Psoas muscle (tissue), 8 donors: Measurements from ENCODE around the gene NAB2. TPM values are rescaled to one million over a fixed set of nuclear protein-coding genes. Genes with fewer than 3 reads are reported as not detected.

ENCODE experiments used
- ATAC-seq, 4 donors: fragments of 200-7000 bp; cut with Tn5 transposase; one replicate each; pipeline ENCODE4 v1.9.1; 2020; ENCODE audit warnings: moderate library complexity in 3 of 4, mild to moderate bottlenecking in 2 of 4
- DNase-seq, 2 donors: peaks; one replicate each; pipeline ENCODE4 v3.0.0-alpha.2; 2020
- H3K27ac ChIP-seq: fragments of 200-600 bp; one replicate; pipeline ENCODE4 v1.8.0; 2022
- H3K27me3 ChIP-seq, 3 donors: fragments of 200-600 bp in 1 of 3; one replicate each; pipeline versions ENCODE4 v1.6.1 to v1.8.0; 2013 to 2022; ENCODE audit warnings: low read length in 2 of 3, mild to moderate bottlenecking in 2 of 3, moderate library complexity in 1 of 3; ENCODE audit not compliant: insufficient read depth in 3 of 3
- H3K36me3 ChIP-seq, 2 donors: fragments of 200-600 bp in 1 of 2; one replicate each; pipeline versions ENCODE4 v1.6.1 to v1.8.0; 2013 to 2022; ENCODE audit warnings: low read depth in 1 of 2, mild to moderate bottlenecking in 1 of 2, moderate library complexity in 1 of 2; ENCODE audit not compliant: insufficient read depth in 1 of 2
- H3K4me1 ChIP-seq: fragments of 200-600 bp; one replicate; pipeline ENCODE4 v1.8.0; 2022
- H3K4me3 ChIP-seq: fragments of 200-600 bp; one replicate; pipeline ENCODE4 v1.8.0; 2022; ENCODE audit warnings: mild to moderate bottlenecking
- H3K9me3 ChIP-seq: fragments of 200-600 bp; one replicate; pipeline ENCODE4 v1.8.0; 2022
- WGBS, 3 donors: extraction: QIAGEN DNeasy Blood & Tissue Kit; methylation state at CpG; one replicate each; pipeline versions ENCODE4 v1.1.6 to v1.1.7; 2013; 5-methylcytosine and 5-hydroxymethylcytosine counted together
- intact Hi-C, 2 donors: fragments of 100-400 bp; cut with DNase I; formaldehyde crosslinking; loops; one replicate each; pipeline versions ENCODE4 v1.11.0 to v1.14.2; 2022
- polyA plus RNA-seq, 3 donors: library from polyadenylated mRNA; stranded (reverse); fragments of 200-250 nt; gene quantifications; one replicate each; pipeline ENCODE4 v1.2.3, GENCODE V29; 2013
- total RNA-seq, 4 donors: library from RNA; stranded (reverse); fragmentation: NEBNext Ultra II Directional in 2 of 4; extraction: Animal tissue kit (Norgen Biotek cat#: 25700) in 2 of 4; gene quantifications; one replicate each; pipeline versions ENCODE4 v1.2.1 to v1.2.4, GENCODE V29; 2021 to 2023
- TF ChIP-seq, protein P1 (sequence below): fragments of 200-600 bp; IDR thresholded peaks from one replicate; pipeline ENCODE4 v1.8.0; 2022; ENCODE audit warnings: antibody characterized with exemption
- donor health status: healthy with polysubstance abuse.
- donor health status: DM: no; HTN: no; CAD: no; lungs with moderate emphysema.
- donor health status: Bipolar disorder and iron deficiency.
- donor health status: healthy.
- donor health status: DM: yes; HTN: yes; CAD: no.
- donor health status: DM: no; HTN: no; CAD: no.
- donor health status: DM: no; HTN: no; CAD: no.
- donor health status: DM: yes; HTN: yes; CAD: no.

NAB2 gene
- total and polyA plus RNA-seq, 7 donors, result 5.6 to 114 (median 8.9) TPM

DNA sequence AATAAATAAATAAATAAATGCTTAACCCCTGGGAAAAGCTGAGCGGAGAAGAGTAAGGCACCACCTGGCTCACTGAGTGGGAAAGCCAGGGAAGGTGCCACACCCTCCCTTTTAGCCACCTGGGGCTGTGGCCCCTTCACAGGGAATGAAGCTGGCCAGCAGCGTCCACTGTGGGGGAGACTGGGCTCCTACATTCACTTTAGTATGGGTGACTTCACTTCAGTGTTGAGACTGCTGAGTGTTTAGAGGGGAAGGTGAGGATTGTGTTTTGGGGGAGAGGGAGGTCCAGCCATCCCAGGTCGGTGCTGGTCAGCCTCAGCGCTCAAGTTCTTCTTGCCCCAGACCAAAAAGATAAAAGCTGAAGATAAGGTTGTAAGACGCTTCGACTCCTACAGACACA, 1.6 kb downstream of the NAB2 start:
- Histone ChIP-seq H3K36me3 (peaks cover 7 to 36% of the 10 kb centered on the region in 2 donors), H3K27me3 (no peaks in the 10 kb centered on the region), H3K4me1 (peaks cover 24% of the 10 kb centered on the region), H3K27ac (peak overlapping the region; percentile 92), H3K9me3 (no peaks in the 10 kb centered on the region), H3K4me3 (peak overlapping the region; percentile 84)
- no peak for ATAC-seq
- WGBS, 3 donors, result 54 to 70% (median 61%) methylated on average over 6 of the region's 6 CpGs
- intact Hi-C loops, result no loop called here
- no peak for DNase-seq
- TF ChIP-seq, protein P1, sequence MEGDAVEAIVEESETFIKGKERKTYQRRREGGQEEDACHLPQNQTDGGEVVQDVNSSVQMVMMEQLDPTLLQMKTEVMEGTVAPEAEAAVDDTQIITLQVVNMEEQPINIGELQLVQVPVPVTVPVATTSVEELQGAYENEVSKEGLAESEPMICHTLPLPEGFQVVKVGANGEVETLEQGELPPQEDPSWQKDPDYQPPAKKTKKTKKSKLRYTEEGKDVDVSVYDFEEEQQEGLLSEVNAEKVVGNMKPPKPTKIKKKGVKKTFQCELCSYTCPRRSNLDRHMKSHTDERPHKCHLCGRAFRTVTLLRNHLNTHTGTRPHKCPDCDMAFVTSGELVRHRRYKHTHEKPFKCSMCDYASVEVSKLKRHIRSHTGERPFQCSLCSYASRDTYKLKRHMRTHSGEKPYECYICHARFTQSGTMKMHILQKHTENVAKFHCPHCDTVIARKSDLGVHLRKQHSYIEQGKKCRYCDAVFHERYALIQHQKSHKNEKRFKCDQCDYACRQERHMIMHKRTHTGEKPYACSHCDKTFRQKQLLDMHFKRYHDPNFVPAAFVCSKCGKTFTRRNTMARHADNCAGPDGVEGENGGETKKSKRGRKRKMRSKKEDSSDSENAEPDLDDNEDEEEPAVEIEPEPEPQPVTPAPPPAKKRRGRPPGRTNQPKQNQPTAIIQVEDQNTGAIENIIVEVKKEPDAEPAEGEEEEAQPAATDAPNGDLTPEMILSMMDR, result no peak

DNA sequence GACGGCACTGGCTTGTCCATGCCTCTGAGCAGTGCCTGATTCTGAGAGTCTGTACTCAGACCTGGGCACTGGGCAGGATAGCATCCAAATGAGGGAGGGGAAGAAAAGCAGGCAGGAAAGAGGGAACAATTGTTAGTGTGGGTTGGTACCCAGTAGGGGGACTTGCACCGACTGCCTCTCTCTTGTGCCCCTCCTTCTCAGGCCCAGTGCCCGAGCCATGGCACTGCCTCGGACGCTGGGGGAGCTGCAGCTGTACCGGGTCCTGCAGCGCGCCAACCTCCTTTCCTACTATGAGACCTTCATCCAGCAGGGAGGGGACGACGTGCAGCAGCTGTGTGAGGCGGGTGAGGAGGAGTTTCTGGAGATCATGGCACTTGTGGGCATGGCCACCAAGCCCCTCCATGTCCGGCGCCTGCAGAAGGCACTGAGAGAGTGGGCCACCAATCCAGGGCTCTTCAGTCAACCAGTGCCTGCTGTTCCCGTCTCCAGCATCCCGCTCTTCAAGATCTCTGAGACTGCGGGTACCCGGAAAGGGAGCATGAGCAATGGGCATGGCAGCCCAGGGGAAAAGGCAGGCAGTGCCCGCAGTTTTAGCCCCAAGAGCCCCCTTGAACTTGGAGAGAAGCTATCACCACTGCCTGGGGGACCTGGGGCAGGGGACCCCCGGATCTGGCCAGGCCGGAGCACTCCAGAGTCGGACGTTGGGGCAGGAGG, 2.2 kb downstream of the NAB2 start:
- peak in 1 of 2 donors; percentile 50 for DNase-seq
- Histone ChIP-seq H3K27ac (peak overlapping the region; percentile 92), H3K27me3 (no peaks in the 10 kb centered on the region), H3K9me3 (no peaks in the 10 kb centered on the region), H3K36me3 (peaks cover 7 to 37% of the 10 kb centered on the region in 2 donors), H3K4me3 (peak overlapping the region; percentile 84), H3K4me1 (peaks cover 24% of the 10 kb centered on the region)
- intact Hi-C loops, result no loop called here
- TF ChIP-seq, protein P1, result peak; percentile 9
- no peak for ATAC-seq
- 56 to 66% (median 61%) methylated on average over 20 to 22 of the region's 22 CpGs for WGBS, 3 donors

DNA sequence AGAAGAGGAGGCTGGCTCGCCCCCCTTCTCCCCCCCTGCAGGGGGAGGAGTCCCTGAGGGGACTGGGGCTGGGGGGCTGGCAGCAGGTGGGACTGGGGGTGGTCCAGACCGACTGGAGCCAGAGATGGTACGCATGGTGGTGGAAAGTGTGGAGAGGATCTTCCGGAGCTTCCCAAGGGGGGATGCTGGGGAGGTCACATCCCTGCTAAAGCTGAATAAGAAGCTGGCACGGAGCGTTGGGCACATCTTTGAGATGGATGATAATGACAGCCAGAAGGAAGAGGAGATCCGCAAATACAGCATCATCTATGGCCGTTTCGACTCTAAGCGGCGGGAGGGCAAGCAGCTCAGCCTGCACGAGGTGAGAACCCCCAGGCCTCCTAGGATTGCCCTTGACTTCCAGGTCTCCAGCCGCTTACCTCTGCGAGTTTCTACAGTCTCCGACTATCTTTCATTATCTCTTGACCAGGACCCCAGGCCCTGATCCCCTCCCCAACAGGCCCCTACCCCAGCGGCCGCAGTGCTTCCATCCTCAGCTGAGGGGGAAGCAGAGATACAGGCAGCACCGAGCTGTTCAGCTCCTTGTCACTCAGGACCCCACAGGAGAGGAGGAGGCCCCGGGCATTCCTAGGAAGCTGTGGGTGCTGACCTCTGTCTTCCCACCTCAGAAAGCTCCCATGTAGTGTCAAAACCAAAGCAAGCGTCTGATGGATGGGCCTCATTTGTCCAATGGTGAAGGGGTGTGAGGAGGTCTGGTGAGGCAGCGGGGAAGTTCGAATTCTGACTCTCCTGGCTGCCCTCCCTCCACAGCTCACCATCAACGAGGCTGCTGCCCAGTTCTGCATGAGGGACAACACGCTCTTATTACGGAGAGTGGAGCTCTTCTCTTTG, 3.0 kb downstream of the NAB2 start:
- intact Hi-C loops, result no loop called here
- peaks cover 24% of the 10 kb centered on the region for H3K4me1 ChIP-seq
- WGBS, 3 donors, result 81 to 82% (median 82%) methylated on average over 23 to 25 of the region's 25 CpGs

DNA sequence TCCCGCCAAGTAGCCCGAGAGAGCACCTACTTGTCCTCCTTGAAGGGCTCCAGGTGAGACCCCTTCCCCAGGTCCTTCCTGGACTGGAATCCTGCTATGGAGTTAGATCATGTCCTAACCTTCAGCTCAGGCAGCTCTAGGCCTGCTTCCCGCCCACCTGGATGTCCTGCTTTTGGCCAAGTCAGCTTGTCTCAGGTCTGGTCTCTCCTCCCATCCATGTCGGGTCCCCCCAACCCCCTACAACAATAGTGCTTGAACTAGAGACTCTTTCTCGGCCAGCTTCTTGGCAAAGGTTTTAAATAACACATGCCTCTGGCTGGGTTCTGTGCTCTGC, 3.6 kb downstream of the NAB2 start:
- H3K4me3 ChIP-seq, result no peak overlapping the region
- peaks cover 7 to 43% of the 10 kb centered on the region in 2 donors for H3K36me3 ChIP-seq
- ATAC-seq (no peak), DNase-seq (no peak)
- TF ChIP-seq, protein P1, result no peak
- no peaks in the 10 kb centered on the region for H3K9me3 ChIP-seq
- 81 to 84% (median 83%) methylated on average over 5 of the region's 5 CpGs for WGBS, 3 donors
- no peak overlapping the region for H3K27ac ChIP-seq
- intact Hi-C loops, result no loop called here
- no peaks in the 10 kb centered on the region for H3K27me3 ChIP-seq
- peaks cover 24% of the 10 kb centered on the region for H3K4me1 ChIP-seq

More for the DNA sequence above, 3.0 kb downstream of the NAB2 start:
- Histone ChIP-seq H3K4me3 (peak overlapping the region; percentile 84), H3K27me3 (no peaks in the 10 kb centered on the region), H3K9me3 (no peaks in the 10 kb centered on the region), H3K36me3 (peaks cover 7 to 40% of the 10 kb centered on the region in 2 donors), H3K27ac (no peak overlapping the region)
- ATAC-seq (no peak), DNase-seq (no peak)
- TF ChIP-seq, protein P1, result no peak
